ENCODE measurements around the gene NLK. TPM values are rescaled to one million over a fixed set of nuclear protein-coding genes. Genes with fewer than 3 reads are reported as not detected.
"Not testable (repeated sequence)": the region's sequence is repeated elsewhere in the genome, so short reads cannot be mapped to it uniquely, and the experiment has no call there.

NLK gene
- total RNA-seq, 2 donors from 2014 or later: 15.5 to 19.6 TPM

GRCh38 chr17:28173801-28174200, 131.3 kb downstream of the NLK start:
- Mint-ChIP-seq H3K9me3 (no peaks in the 10 kb centered on the region), H3K27ac (peak overlapping the region; percentile 7 to 50), H3K4me1 (ENCODE audit: low read depth in 2 of 2) (peaks cover 19% of the 10 kb centered on the region in 2 donors), H3K27me3 (no peaks in the 10 kb centered on the region), H3K36me3 (peaks cover 5% of the 10 kb centered on the region), H3K4me3 (no peak overlapping the region)
- ATAC-seq (no peak), DNase-seq (ENCODE audit: low spot score) (no peak)

- H3K27ac Mint-ChIP-seq: peak overlapping the region in 1 of 2 donors; percentile 6
- DNase-seq (ENCODE audit: low spot score) (no peak), ATAC-seq (peak; percentile 61 to 71)
- H3K4me3 Mint-ChIP-seq: peak overlapping the region; percentile 1
- no peaks in the 10 kb centered on the region for H3K9me3 Mint-ChIP-seq
- peaks cover 19% of the 10 kb centered on the region in 2 donors for H3K4me1 Mint-ChIP-seq (ENCODE audit: low read depth in 2 of 2)
- H3K27me3 Mint-ChIP-seq: no peaks in the 10 kb centered on the region
- peaks cover 5% of the 10 kb centered on the region for H3K36me3 Mint-ChIP-seq
Measured at GRCh38 chr17:28174352-28175046, 132.0 kb downstream of the NLK start.

GRCh38 chr17:28177351-28177750, 134.9 kb downstream of the NLK start:
- Mint-ChIP-seq H3K27ac (no peak overlapping the region), H3K4me1 (ENCODE audit: low read depth in 2 of 2) (peaks cover 26% of the 10 kb centered on the region in 2 donors), H3K9me3 (no peaks in the 10 kb centered on the region), H3K27me3 (no peaks in the 10 kb centered on the region), H3K4me3 (no peak overlapping the region), H3K36me3 (peaks cover 5% of the 10 kb centered on the region)
- no peak for ATAC-seq
- DNase-seq (ENCODE audit: low spot score): no peak

GRCh38 chr17:28178800-28179199, 136.3 kb downstream of the NLK start:
- Mint-ChIP-seq H3K9me3 (no peaks in the 10 kb centered on the region), H3K4me1 (ENCODE audit: low read depth in 2 of 2) (peaks cover 15% of the 10 kb centered on the region in 2 donors), H3K27me3 (no peaks in the 10 kb centered on the region), H3K4me3 (no peak overlapping the region), H3K27ac (no peak overlapping the region), H3K36me3 (no peaks in the 10 kb centered on the region)
- DNase-seq (ENCODE audit: low spot score) (no peak), ATAC-seq (no peak)

GRCh38 chr17:28180449-28180848, 138.0 kb downstream of the NLK start:
- ATAC-seq: peak in 1 of 2 donors; percentile 36
- Mint-ChIP-seq H3K36me3 (no peaks in the 10 kb centered on the region), H3K27me3 (no peaks in the 10 kb centered on the region), H3K4me3 (no peak overlapping the region), H3K27ac (peak overlapping the region in 1 of 2 donors; percentile 47), H3K4me1 (ENCODE audit: low read depth in 2 of 2) (peaks cover 7% of the 10 kb centered on the region in 2 donors), H3K9me3 (no peaks in the 10 kb centered on the region)
- DNase-seq (ENCODE audit: low spot score): no peak

- no peak for DNase-seq (ENCODE audit: low spot score)
Measured at GRCh38 chr17:28181568-28181967, 139.1 kb downstream of the NLK start.

GRCh38 chr17:28182559-28182958, 140.1 kb downstream of the NLK start:
- Mint-ChIP-seq H3K36me3 (peaks cover 10% of the 10 kb centered on the region), H3K4me3 (no peak overlapping the region), H3K27ac (no peak overlapping the region), H3K9me3 (no peaks in the 10 kb centered on the region), H3K27me3 (no peaks in the 10 kb centered on the region), H3K4me1 (ENCODE audit: low read depth in 2 of 2) (peaks cover 7% of the 10 kb centered on the region in 2 donors)
- DNase-seq (ENCODE audit: low spot score) (no peak), ATAC-seq (no peak)

More at GRCh38 chr17:28181568-28181967, 139.1 kb downstream of the NLK start:
- Mint-ChIP-seq H3K27me3 (no peaks in the 10 kb centered on the region), H3K4me1 (ENCODE audit: low read depth in 2 of 2) (peaks cover 7% of the 10 kb centered on the region in 2 donors), H3K27ac (no peak overlapping the region), H3K36me3 (peaks cover 10% of the 10 kb centered on the region), H3K4me3 (no peak overlapping the region), H3K9me3 (no peaks in the 10 kb centered on the region)
- no peak for ATAC-seq

GRCh38 chr17:28185658-28186057, 143.2 kb downstream of the NLK start:
- Mint-ChIP-seq H3K27me3 (no peaks in the 10 kb centered on the region), H3K4me3 (no peak overlapping the region), H3K4me1 (ENCODE audit: low read depth in 2 of 2) (peaks cover 2% of the 10 kb centered on the region in 2 donors), H3K36me3 (peaks cover 10% of the 10 kb centered on the region), H3K9me3 (no peaks in the 10 kb centered on the region), H3K27ac (no peak overlapping the region)
- ATAC-seq: no peak
- no peak for DNase-seq (ENCODE audit: low spot score)

GRCh38 chr17:28186472-28186871, 144.0 kb downstream of the NLK start:
- DNase-seq (ENCODE audit: low spot score); H3K4me1 Mint-ChIP-seq (ENCODE audit: low read depth in 2 of 2); H3K27ac Mint-ChIP-seq; H3K27me3 Mint-ChIP-seq; H3K4me3 Mint-ChIP-seq; H3K9me3 Mint-ChIP-seq; ATAC-seq: not testable (repeated sequence)
- peaks cover 15% of the 10 kb centered on the region for H3K36me3 Mint-ChIP-seq

- DNase-seq (ENCODE audit: low spot score): no peak
Measured at GRCh38 chr17:28187931-28188330, 145.5 kb downstream of the NLK start.

GRCh38 chr17:28188841-28189263, 146.4 kb downstream of the NLK start:
- H3K4me1 Mint-ChIP-seq (ENCODE audit: low read depth in 2 of 2): no peaks in the 10 kb centered on the region
- no peaks in the 10 kb centered on the region for H3K9me3 Mint-ChIP-seq
- ATAC-seq: no peak
- H3K4me3 Mint-ChIP-seq: no peak overlapping the region
- H3K27ac Mint-ChIP-seq: peak overlapping the region in 1 of 2 donors; percentile 4
- no peaks in the 10 kb centered on the region for H3K27me3 Mint-ChIP-seq
- peaks cover 15% of the 10 kb centered on the region for H3K36me3 Mint-ChIP-seq
- no peak for DNase-seq (ENCODE audit: low spot score)

More at GRCh38 chr17:28187931-28188330, 145.5 kb downstream of the NLK start:
- peaks cover 15% of the 10 kb centered on the region for H3K36me3 Mint-ChIP-seq
- no peak overlapping the region for H3K4me3 Mint-ChIP-seq
- H3K27me3 Mint-ChIP-seq: no peaks in the 10 kb centered on the region
- no peak for ATAC-seq
- H3K4me1 Mint-ChIP-seq (ENCODE audit: low read depth in 2 of 2): no peaks in the 10 kb centered on the region
- H3K27ac Mint-ChIP-seq: no peak overlapping the region
- no peaks in the 10 kb centered on the region for H3K9me3 Mint-ChIP-seq

- H3K4me1 Mint-ChIP-seq (ENCODE audit: low read depth in 2 of 2): no peaks in the 10 kb centered on the region
- H3K27ac Mint-ChIP-seq: peak overlapping the region in 1 of 2 donors; percentile 4
- no peaks in the 10 kb centered on the region for H3K9me3 Mint-ChIP-seq
- ATAC-seq: no peak
- DNase-seq (ENCODE audit: low spot score): no peak
- peaks cover 15% of the 10 kb centered on the region for H3K36me3 Mint-ChIP-seq
- no peaks in the 10 kb centered on the region for H3K27me3 Mint-ChIP-seq
- no peak overlapping the region for H3K4me3 Mint-ChIP-seq
Measured at GRCh38 chr17:28189667-28190066, 147.2 kb downstream of the NLK start.

- Mint-ChIP-seq H3K36me3 (peaks cover 10% of the 10 kb centered on the region), H3K27me3 (no peaks in the 10 kb centered on the region), H3K27ac (no peak overlapping the region), H3K9me3 (no peaks in the 10 kb centered on the region), H3K4me3 (no peak overlapping the region), H3K4me1 (ENCODE audit: low read depth in 2 of 2) (no peaks in the 10 kb centered on the region)
- ATAC-seq: no peak
- DNase-seq (ENCODE audit: low spot score): no peak
Measured at GRCh38 chr17:28191018-28191417, 148.5 kb downstream of the NLK start.

- no peaks in the 10 kb centered on the region for H3K27me3 Mint-ChIP-seq
- H3K36me3 Mint-ChIP-seq: peaks cover 4% of the 10 kb centered on the region
- H3K27ac Mint-ChIP-seq: no peak overlapping the region
- DNase-seq (ENCODE audit: low spot score): no peak
- no peaks in the 10 kb centered on the region for H3K4me1 Mint-ChIP-seq (ENCODE audit: low read depth in 2 of 2)
- no peak for ATAC-seq
- no peaks in the 10 kb centered on the region for H3K9me3 Mint-ChIP-seq
- no peak overlapping the region for H3K4me3 Mint-ChIP-seq
Measured at GRCh38 chr17:28193241-28193640, 150.8 kb downstream of the NLK start.

- Mint-ChIP-seq H3K9me3 (no peaks in the 10 kb centered on the region), H3K4me1 (ENCODE audit: low read depth in 2 of 2) (no peaks in the 10 kb centered on the region), H3K36me3 (peaks cover 4% of the 10 kb centered on the region), H3K4me3 (no peak overlapping the region), H3K27me3 (no peaks in the 10 kb centered on the region), H3K27ac (no peak overlapping the region)
- no peak for DNase-seq (ENCODE audit: low spot score)
- ATAC-seq: no peak
Measured at GRCh38 chr17:28194382-28194781, 151.9 kb downstream of the NLK start.

Measured in natural killer cell treated with Interleukin-12 subunit alpha and Interleukin-12 subunit beta and Interleukin-15 and Interleukin-18, amount 100 ng/mL, for 72 hours (primary cell).